H9 (cell line): ENCODE data around the gene HMCN1. TPM values are rescaled to one million over a fixed set of nuclear protein-coding genes. Genes with fewer than 3 reads are reported as not detected.

Experiments used
- DNase-seq: peaks from one replicate; pipeline ENCODE4 v3.0.0-alpha.2; 2017
- H2AFZ ChIP-seq: one replicate; pipeline ENCODE4 v1.6.1; 2013; ENCODE audit warnings: mild to moderate bottlenecking, low read length, control low read depth, moderate library complexity
- H2AK5ac ChIP-seq: 2 replicates; pipeline ENCODE4 v1.6.1; 2013; ENCODE audit warnings: low read length, control low read depth, mixed read lengths; ENCODE audit not compliant: insufficient read length
- H2BK120ac ChIP-seq: one replicate; pipeline ENCODE4 v1.6.1; 2013; ENCODE audit warnings: low read depth, mild to moderate bottlenecking, low read length, control low read depth, inconsistent platforms; ENCODE audit not compliant: poor library complexity, severe bottlenecking
- H2BK12ac ChIP-seq: 2 replicates; pipeline ENCODE4 v1.6.1; 2013; ENCODE audit warnings: low read length, control low read depth, mixed read lengths, low read depth; ENCODE audit not compliant: insufficient read length
- H2BK15ac ChIP-seq: 2 replicates; pipeline ENCODE4 v1.6.1; 2013; ENCODE audit warnings: low read depth, low read length, control low read depth
- H2BK20ac ChIP-seq: one replicate; pipeline ENCODE4 v1.6.1; 2013; ENCODE audit warnings: low read depth, mild to moderate bottlenecking, low read length, control low read depth, inconsistent platforms; ENCODE audit not compliant: poor library complexity, severe bottlenecking
- H2BK5ac ChIP-seq: 2 replicates; pipeline ENCODE4 v1.6.1; 2013; ENCODE audit warnings: low read length, control low read depth, mixed read lengths; ENCODE audit not compliant: insufficient read length
- H3K14ac ChIP-seq: 2 replicates; pipeline ENCODE4 v1.6.1; 2013; ENCODE audit warnings: low read length, control low read depth; ENCODE audit not compliant: insufficient read depth
- H3K18ac ChIP-seq: 2 replicates; pipeline ENCODE4 v1.6.1; 2013; ENCODE audit warnings: low read depth, mild to moderate bottlenecking, mixed read lengths, low read length, control low read depth; ENCODE audit not compliant: insufficient read length
- H3K23ac ChIP-seq: 2 replicates; pipeline ENCODE4 v1.6.1; 2013; ENCODE audit warnings: low read length, control low read depth, mixed read lengths, low read depth; ENCODE audit not compliant: insufficient read length
- H3K23me2 ChIP-seq: 2 replicates; pipeline ENCODE4 v1.6.1; 2013; ENCODE audit warnings: low read depth, mild to moderate bottlenecking, mixed read lengths, low read length, control low read depth; ENCODE audit not compliant: insufficient read length, poor library complexity, severe bottlenecking
- H3K27ac ChIP-seq: 2 replicates; pipeline ENCODE4 v1.5.1; 2013; ENCODE audit warnings: low read length, control low read depth, mixed read lengths, low read depth; ENCODE audit not compliant: insufficient read length
- H3K27me3 ChIP-seq: 2 replicates; pipeline ENCODE4 v1.6.1; 2013; ENCODE audit warnings: low read length, control low read depth, inconsistent platforms; ENCODE audit not compliant: insufficient read depth
- H3K4ac ChIP-seq: 2 replicates; pipeline ENCODE4 v1.6.1; 2013; ENCODE audit warnings: low read depth, mild to moderate bottlenecking, control low read depth, inconsistent platforms, low read length, moderate library complexity
- H3K4me1 ChIP-seq: 2 replicates; pipeline ENCODE4 v1.6.1; 2013; ENCODE audit warnings: low read length, control low read depth, inconsistent platforms; ENCODE audit not compliant: insufficient read depth
- H3K4me2 ChIP-seq: 2 replicates; pipeline ENCODE4 v1.6.1; 2013; ENCODE audit warnings: low read length, control low read depth, mixed read lengths; ENCODE audit not compliant: insufficient read length, insufficient read depth
- H3K56ac ChIP-seq: 2 replicates; pipeline ENCODE4 v1.6.1; 2013; ENCODE audit warnings: low read depth, mild to moderate bottlenecking, mixed read lengths, low read length, control low read depth; ENCODE audit not compliant: insufficient read length
- H3K79me1 ChIP-seq: 2 replicates; pipeline ENCODE4 v1.6.1; 2013; ENCODE audit warnings: low read depth, mild to moderate bottlenecking, moderate library complexity, low read length, control low read depth, inconsistent platforms; ENCODE audit not compliant: insufficient read depth, poor library complexity, severe bottlenecking
- H3K79me2 ChIP-seq: 2 replicates; pipeline ENCODE4 v1.6.1; 2013; ENCODE audit warnings: low read length, control low read depth, inconsistent platforms; ENCODE audit not compliant: insufficient read depth
- H3K9ac ChIP-seq: 2 replicates; pipeline ENCODE4 v1.6.1; 2013; ENCODE audit warnings: low read length, control low read depth, mixed read lengths; ENCODE audit not compliant: insufficient read length; ENCODE audit errors: extremely low read depth
- H3K9me3 ChIP-seq: one replicate; pipeline ENCODE4 v1.6.1; 2013; ENCODE audit warnings: low read depth, low read length, inconsistent platforms; ENCODE audit not compliant: control insufficient read depth
- H3T11ph ChIP-seq: one replicate; pipeline ENCODE4 v1.6.1; 2013; ENCODE audit warnings: mild to moderate bottlenecking, low read length, control low read depth, inconsistent platforms
- H4K20me1 ChIP-seq: one replicate; pipeline ENCODE4 v1.6.1; 2013; ENCODE audit not compliant: control insufficient read depth, insufficient read length, insufficient read depth
- H4K5ac ChIP-seq: 2 replicates; pipeline ENCODE4 v1.6.1; 2013; ENCODE audit warnings: low read depth, mild to moderate bottlenecking, mixed read lengths, low read length, control low read depth; ENCODE audit not compliant: insufficient read length
- H4K8ac ChIP-seq: replicated peaks from 2 replicates; pipeline ENCODE4 v1.6.1; 2013; ENCODE audit warnings: low read length, control low read depth, mixed read lengths, low read depth; ENCODE audit not compliant: insufficient read length
- H4K91ac ChIP-seq: 2 replicates; pipeline ENCODE4 v1.6.1; 2013; ENCODE audit warnings: low read depth, mild to moderate bottlenecking, moderate library complexity, mixed read lengths, low read length, control low read depth; ENCODE audit not compliant: insufficient read length
- H3K27ac Mint-ChIP-seq, 3 experiments: 2 replicates in 2 of 3; 3 replicates in 1 of 3; pipeline ENCODE4 v1.8.0; 2020 to 2021; ENCODE audit warnings: mixed read lengths in 3 of 3, mild to moderate bottlenecking in 1 of 3, moderate library complexity in 1 of 3
- H3K27me3 Mint-ChIP-seq: 2 replicates; pipeline ENCODE4 v1.8.0; 2021; ENCODE audit warnings: low read depth, mild to moderate bottlenecking, moderate library complexity, mixed read lengths
- H3K36me3 Mint-ChIP-seq, 3 experiments: 2 replicates in 2 of 3; 3 replicates in 1 of 3; pipeline ENCODE4 v1.8.0; 2020 to 2021; ENCODE audit warnings: low read depth in 3 of 3, mixed read lengths in 3 of 3; ENCODE audit not compliant: insufficient read depth in 1 of 3
- H3K4me1 Mint-ChIP-seq, 2 experiments: 2 replicates each; pipeline ENCODE4 v1.8.0; 2020; ENCODE audit warnings: mixed read lengths in 2 of 2
- H3K4me3 Mint-ChIP-seq, 2 experiments: 2 replicates in 1 of 2; 3 replicates in 1 of 2; pipeline ENCODE4 v1.8.0; 2020 to 2021; ENCODE audit warnings: mild to moderate bottlenecking in 2 of 2, mixed read lengths in 2 of 2, moderate library complexity in 1 of 2
- H3K9me3 Mint-ChIP-seq, 2 experiments: 2 replicates in 1 of 2; 3 replicates in 1 of 2; pipeline ENCODE4 v1.8.0; 2020; ENCODE audit warnings: mild to moderate bottlenecking in 2 of 2, mixed read lengths in 2 of 2, moderate library complexity in 1 of 2
- CTCF ChIP-seq: fragments of 200-600 bp; sonication (generic); conservative IDR thresholded peaks from 3 replicates; pipeline ENCODE4 v1.8.0; 2021; ENCODE audit warnings: antibody characterized with exemption, mild to moderate bottlenecking
- WGBS: extraction: QIAGEN DNeasy Blood & Tissue Kit; methylation state at CpG from one replicate; pipeline ENCODE4 v1.1.7; 2013; ENCODE audit warnings: missing lambda C conversion rate, low lambda C conversion rate, mixed read lengths; ENCODE audit not compliant: insufficient read length; ENCODE audit errors: extremely low coverage; 5-methylcytosine and 5-hydroxymethylcytosine counted together
- total RNA-seq: library from RNA; stranded (reverse); gene quantifications from 2 replicates; pipeline ENCODE4 v1.2.1, GENCODE V29; 2021

HMCN1 gene
- total RNA-seq, 1 experiment from 2014 or later, result 3.3 TPM

- Histone ChIP-seq H2BK5ac (no peak overlapping the region), H3K14ac (no peak overlapping the region), H2AK5ac (no peak overlapping the region), H3K9me3 (no peaks in the 10 kb centered on the region), H3K23me2 (no peaks in the 10 kb centered on the region), H2AFZ (no peak overlapping the region), H3K4me2 (no peak overlapping the region), H2BK12ac (no peak overlapping the region), H3K4me1 (no peaks in the 10 kb centered on the region), H3K79me1 (no peaks in the 10 kb centered on the region), H3K18ac (no peak overlapping the region), H3K4ac (no peak overlapping the region), H3K27me3 (no peaks in the 10 kb centered on the region), H2BK20ac (no peak overlapping the region), H3K56ac (no peak overlapping the region), H2BK15ac (no peak overlapping the region), H4K91ac (no peak overlapping the region), H4K5ac (no peak overlapping the region), H3T11ph (no peak overlapping the region), H3K9ac (no peak overlapping the region), H2BK120ac (no peak overlapping the region), H3K23ac (no peak overlapping the region), H4K20me1 (no peaks in the 10 kb centered on the region), H4K8ac (no peak overlapping the region), H3K27ac (no peak overlapping the region), H3K79me2 (no peaks in the 10 kb centered on the region)
- TF ChIP-seq CTCF, result no peak
- Mint-ChIP-seq H3K4me3 (no peak overlapping the region), H3K27me3 (no peaks in the 10 kb centered on the region), H3K36me3 (no peaks in the 10 kb centered on the region; a peak in 2 of 7 replicates), H3K27ac (no peak overlapping the region), H3K4me1 (peaks cover 2 to 4% of the 10 kb centered on the region in 2 experiments; a peak in 2 of 4 replicates), H3K9me3 (peaks cover 0 to 4% of the 10 kb centered on the region in 2 experiments; a peak in 1 of 5 replicates)
- no CpG with 5 or more reads among the region's 1 CpG for WGBS
- no peak for DNase-seq
Observed at GRCh38 chr1:186225096-186225495, 490.9 kb downstream of the HMCN1 start.
